T1000 (cell line): ENCODE results near the gene PNMA1.
"Not testable (repeated sequence)": the region's sequence is repeated elsewhere in the genome, so short reads cannot be mapped to it uniquely, and the experiment has no call there.

Source experiments
- DNase-seq: peaks from one replicate; lab custom pipeline; 2025; ENCODE audit warnings: mixed read lengths; lab: John Stamatoyannopoulos, UW

PNMA1 gene

GRCh38 chr14:73715707-73716106 lies 1.5 kb upstream of the PNMA1 start:
- DNase-seq, result no peak

GRCh38 chr14:73714656-73715081 lies 485 bp upstream of the PNMA1 start:
- DNase-seq, result no peak

DNA sequence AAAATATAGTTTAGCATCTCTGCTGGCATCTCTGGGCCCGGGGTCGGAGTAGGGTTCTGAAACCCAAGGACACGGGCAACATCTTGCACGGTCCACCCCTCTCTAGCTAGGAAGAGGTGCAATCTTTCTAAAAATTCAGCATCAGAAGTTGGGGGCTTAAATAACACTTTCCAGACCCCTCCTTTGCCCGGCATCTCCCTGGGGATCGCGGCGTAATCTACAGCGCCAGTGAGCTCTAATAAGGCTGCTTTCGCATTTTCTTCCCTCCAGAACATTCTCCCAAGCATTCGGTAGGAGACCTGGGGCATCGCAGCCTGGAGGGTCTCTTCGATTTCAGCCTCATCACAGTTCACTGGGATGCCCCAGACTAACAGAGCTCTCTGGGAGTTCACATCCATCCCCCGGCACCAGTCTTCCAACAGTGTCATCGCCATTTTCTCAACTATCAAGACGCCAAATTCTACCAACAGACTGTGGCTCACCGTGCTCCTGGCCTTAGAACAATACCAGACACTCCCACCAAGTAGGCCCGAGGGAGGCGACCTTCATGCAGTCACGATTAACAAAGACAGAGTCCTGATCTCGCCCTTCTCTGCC lies 880 bp downstream of the PNMA1 start:
- DNase-seq, result no peak

GRCh38 chr14:73712540-73713180 lies 1.5 kb downstream of the PNMA1 start:
- DNase-seq, result peak; percentile 30

GRCh38 chr14:73712071-73712506 lies 2.1 kb downstream of the PNMA1 start:
- DNase-seq, result no peak

DNA sequence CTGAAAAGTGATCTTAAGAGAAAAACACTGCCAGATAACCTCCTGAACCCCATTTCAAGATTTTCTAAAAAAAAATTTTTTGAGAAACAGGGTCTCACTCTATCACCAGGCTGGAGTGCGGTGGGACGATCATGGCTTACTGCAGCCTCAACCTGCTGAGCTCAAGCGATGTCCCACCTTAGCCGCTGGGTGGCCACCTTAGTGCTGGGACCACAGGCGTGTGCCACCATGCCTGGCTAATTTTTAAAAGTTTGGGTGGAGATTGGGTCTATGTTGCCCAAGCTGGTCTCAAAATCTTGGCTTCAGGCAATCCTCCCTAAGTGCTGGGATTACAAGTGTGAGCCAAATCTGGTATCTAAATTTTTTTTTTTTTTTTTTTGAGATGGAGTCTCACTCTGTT lies 3.4 kb downstream of the PNMA1 start:
- no peak for DNase-seq

DNA sequence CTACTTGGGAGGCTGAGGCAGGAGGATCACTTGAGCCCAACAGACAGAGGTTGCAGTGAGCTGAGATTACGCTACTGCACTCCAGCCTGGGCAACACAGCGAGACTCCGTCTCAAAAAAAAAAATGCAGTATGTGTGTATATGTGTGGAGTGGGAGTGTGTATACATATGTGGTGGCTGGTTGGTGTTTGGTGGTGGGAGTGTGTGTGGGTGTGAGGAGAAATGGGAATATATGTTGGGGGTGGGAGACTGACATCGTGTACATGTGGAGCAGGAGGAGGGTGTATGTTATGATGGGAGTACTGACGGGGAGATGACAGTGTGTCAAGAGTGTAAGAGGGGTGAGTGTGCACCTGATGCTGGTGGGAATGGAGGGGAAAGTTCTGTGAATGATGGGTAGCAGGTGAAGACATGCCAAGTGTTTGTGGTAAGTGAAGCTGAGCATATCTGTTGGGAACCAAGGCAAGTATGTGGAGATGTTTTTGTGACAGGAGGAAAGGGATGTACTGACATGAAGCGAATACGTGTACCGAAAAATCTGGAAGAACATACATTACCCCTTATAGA lies 4.2 kb downstream of the PNMA1 start:
- no peak for DNase-seq

DNA sequence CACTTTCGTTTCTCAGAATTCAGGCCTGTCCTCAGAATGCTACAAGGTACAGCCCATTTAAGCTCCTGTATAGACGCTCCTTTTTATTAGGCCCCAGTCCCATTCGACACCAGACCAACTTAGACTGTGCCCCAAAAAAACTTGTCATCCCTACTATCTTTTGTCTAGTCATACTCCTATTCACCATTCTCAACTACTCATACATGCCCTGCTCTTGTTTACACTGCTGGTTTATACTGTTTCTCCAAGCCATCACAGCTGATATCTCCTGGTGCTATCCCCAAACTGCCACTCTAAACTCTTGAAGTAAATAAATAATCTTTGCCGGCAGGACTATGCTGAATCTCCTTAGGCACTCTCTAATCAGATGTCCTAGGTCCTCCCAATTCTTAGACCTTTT lies 6.1 kb downstream of the PNMA1 start:
- DNase-seq, result not testable (repeated sequence)

- no peak for DNase-seq
These were observed 13.9 kb downstream of the PNMA1 start for GRCh38 chr14:73700325-73700724.

- DNase-seq, result no peak
These were observed 17.5 kb downstream of the PNMA1 start for GRCh38 chr14:73696466-73697400.

DNA sequence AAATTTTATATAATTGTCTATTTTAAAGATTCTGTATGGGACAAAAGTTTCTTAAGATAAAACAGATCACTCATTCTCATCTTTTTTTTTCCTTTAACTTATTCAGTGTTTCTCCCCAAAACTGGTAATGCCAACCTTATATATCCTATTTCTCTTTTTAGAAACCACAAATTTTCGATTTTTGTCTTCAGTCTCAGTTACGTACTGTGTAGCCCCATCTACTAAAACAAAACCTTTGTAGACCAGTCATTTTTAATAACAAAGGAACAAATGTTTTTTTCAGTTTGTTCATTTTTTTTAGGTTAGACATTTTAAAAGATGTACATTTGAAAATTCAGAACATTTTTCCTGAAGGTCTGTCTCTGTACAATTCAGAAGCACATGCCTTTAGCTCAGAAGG lies 18.2 kb downstream of the PNMA1 start:
- DNase-seq, result no peak

GRCh38 chr14:73695082-73695481 lies 19.1 kb downstream of the PNMA1 start:
- no peak for DNase-seq

- DNase-seq, result no peak
These were observed 20.1 kb downstream of the PNMA1 start for GRCh38 chr14:73694083-73694482.

DNA sequence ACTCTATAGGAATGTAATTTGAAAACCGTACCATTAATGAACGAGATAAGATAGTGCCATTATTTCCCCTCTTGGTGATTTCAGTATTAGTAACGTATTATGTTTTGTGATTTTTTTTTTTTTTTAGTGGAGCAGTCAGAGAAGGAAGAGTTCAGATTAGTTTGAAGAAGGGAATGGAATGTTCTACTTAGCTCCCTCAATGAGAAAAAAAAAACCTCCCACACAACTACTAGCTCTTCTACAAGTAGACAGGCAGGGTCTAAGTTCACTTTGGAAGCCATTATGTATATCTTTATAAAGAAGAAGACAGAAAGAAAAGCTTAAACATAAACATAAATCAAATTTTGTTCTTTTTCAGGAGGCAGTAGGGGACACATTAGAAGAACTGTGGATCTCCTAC lies 27.3 kb downstream of the PNMA1 start:
- DNase-seq, result no peak

DNA sequence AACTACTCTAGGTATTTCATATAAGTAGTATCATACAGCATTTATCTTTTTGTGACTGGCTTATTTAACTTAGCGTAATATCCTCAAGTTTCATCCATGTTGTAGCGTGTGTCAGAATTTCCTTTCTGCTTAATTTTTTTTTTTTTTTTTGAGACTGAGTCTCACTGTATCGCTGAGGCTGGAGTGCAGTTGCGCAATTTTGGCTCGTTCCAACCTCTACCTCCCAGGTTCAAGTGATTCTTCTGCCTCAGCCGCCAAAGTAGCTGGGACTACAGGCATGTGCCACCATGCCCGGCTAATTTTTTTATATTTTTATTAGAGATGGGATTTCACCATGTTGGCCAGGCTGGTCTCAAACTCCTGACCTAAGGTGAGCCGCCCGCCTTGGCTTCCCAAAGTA lies 28.9 kb downstream of the PNMA1 start:
- no peak for DNase-seq

DNA sequence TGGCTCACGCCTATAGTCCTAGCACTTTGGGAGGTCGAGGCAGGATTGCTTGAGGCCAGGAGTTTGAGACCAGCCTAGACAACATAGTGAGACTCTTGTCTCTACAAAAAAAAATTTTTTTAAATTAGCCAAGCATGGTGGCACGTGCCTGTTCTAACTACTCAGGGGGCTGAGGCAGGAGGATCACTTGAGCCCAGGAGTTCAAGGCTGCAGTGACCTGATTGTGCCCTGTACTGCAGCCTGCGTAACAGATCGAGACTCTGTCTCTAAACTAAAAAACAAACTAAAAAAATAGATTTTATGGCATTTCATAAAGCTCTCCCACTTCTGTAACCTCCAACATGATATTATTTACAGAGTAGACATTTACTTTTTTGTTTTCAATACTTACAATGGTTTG lies 29.6 kb downstream of the PNMA1 start:
- DNase-seq, result no peak

- no peak for DNase-seq
These were observed 33.4 kb downstream of the PNMA1 start for GRCh38 chr14:73680821-73681220.

GRCh38 chr14:73678698-73679097 lies 35.5 kb downstream of the PNMA1 start:
- DNase-seq, result no peak

GRCh38 chr14:73674986-73675385 lies 39.2 kb downstream of the PNMA1 start:
- no peak for DNase-seq

- DNase-seq, result no peak
These were observed 46.3 kb downstream of the PNMA1 start for GRCh38 chr14:73667854-73668253.

- DNase-seq, result no peak
These were observed 47.6 kb downstream of the PNMA1 start for GRCh38 chr14:73666583-73666982.

GRCh38 chr14:73665130-73665529 lies 49.1 kb downstream of the PNMA1 start:
- DNase-seq, result no peak
